GM06990 (cell line): ENCODE measurements around the gene FGF19.

Experiments
- DNase-seq: peaks from one replicate; pipeline ENCODE4 v3.0.0-alpha.2; 2011; ENCODE audit not compliant: insufficient read length; ENCODE audit errors: extremely low read depth
- H3K27me3 ChIP-seq: replicated peaks from 2 replicates; pipeline ENCODE4 v1.6.0; 2011; ENCODE audit warnings: low read length; ENCODE audit not compliant: control insufficient read depth, insufficient read depth
- H3K36me3 ChIP-seq: 2 replicates; pipeline ENCODE4 v1.5.1; 2011; ENCODE audit warnings: low read length; ENCODE audit not compliant: control insufficient read depth, insufficient read depth
- H3K4me3 ChIP-seq: replicated peaks from 2 replicates; pipeline ENCODE4 v1.5.1; 2011; ENCODE audit warnings: low read depth, mild to moderate bottlenecking, control low read depth, low read length
- CTCF ChIP-seq: IDR thresholded peaks from 2 replicates; pipeline ENCODE4 v1.5.1; 2011; ENCODE audit warnings: low read length, control low read depth, mild to moderate bottlenecking, inconsistent platforms; ENCODE audit not compliant: insufficient read depth, poor library complexity, severe bottlenecking

Gene FGF19

GRCh38 chr11:69670158-69670845 lies 33.5 kb downstream of the FGF19 start:
- DNase-seq, result peak; percentile 56
- peak; percentile 92 for TF ChIP-seq CTCF
- Histone ChIP-seq H3K4me3 (no peak overlapping the region), H3K27me3 (no peaks in the 10 kb centered on the region), H3K36me3 (peaks cover 9% of the 10 kb centered on the region)

GRCh38 chr11:69669486-69669885 lies 34.3 kb downstream of the FGF19 start:
- Histone ChIP-seq H3K4me3 (no peak overlapping the region), H3K36me3 (peaks cover 10% of the 10 kb centered on the region)
- no peak for TF ChIP-seq CTCF

GRCh38 chr11:69667619-69668604 lies 35.9 kb downstream of the FGF19 start:
- Histone ChIP-seq H3K36me3 (peaks cover 15% of the 10 kb centered on the region), H3K27me3 (no peaks in the 10 kb centered on the region), H3K4me3 (no peak overlapping the region)
- DNase-seq, result no peak
- TF ChIP-seq CTCF, result no peak

More at GRCh38 chr11:69669486-69669885, 34.3 kb downstream of the FGF19 start:
- H3K27me3 ChIP-seq, result no peaks in the 10 kb centered on the region
- no peak for DNase-seq

DNA sequence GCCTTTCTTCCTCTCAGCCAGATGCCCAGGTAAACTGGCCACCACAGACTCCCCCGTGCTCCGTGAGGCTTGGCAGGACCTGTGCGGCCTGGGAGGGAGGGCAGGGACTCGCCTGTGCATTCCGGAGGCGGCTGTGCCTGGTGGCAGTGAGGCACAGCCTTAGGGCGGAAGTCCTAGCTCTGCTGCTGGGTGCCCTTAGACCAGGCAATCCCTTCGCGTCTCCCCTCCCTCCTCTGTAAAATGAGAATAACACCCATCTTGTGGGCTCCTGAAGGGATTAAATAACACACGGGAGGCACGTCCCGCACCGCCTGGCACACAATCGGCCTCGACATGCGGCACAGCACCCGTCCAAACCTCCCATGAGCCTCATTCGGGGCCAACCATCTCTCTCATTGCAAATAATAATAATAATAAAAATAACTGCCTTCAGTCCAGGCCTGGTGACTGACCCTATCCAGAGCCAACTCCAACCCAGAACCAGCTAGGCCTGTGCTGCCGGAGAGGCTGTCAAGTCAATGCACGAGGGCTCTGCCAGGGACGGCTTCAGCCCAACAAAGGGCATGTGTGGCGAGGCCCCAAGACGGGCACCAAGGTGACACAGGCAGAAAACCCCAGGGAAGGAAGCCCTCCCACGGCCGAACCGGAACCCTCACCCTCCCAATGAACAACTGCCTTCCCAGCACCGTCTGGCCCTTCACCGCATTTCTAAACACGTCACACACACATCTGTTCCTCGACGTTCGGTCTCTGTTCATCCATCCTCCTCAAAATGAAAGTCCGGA lies 36.9 kb downstream of the FGF19 start:
- DNase-seq, result no peak
- Histone ChIP-seq H3K4me3 (no peak overlapping the region), H3K36me3 (peaks cover 12% of the 10 kb centered on the region), H3K27me3 (no peaks in the 10 kb centered on the region)
- TF ChIP-seq CTCF, result no peak

DNA sequence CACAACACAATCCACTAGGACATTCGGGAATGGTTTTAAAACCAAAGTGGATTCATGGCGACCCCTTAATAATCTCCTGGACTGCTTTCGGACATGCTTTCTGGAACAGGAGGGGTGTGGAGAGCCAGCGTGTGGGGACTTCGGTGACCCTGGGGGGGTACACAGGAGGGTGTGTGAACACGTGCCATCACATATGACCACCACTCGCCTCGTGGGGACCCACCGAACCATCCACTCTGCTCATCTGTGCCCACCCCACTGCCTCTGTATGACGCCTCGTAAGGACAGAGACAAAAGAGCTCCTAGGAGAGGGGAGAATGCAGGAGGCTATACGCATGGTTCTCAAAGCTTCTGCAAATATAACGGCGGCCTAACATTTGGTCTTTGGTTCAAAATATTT lies 37.6 kb downstream of the FGF19 start:
- no peak overlapping the region for H3K4me3 ChIP-seq
- DNase-seq, result no peak
- no peak for TF ChIP-seq CTCF
- no peaks in the 10 kb centered on the region for H3K27me3 ChIP-seq
- H3K36me3 ChIP-seq, result peaks cover 12% of the 10 kb centered on the region
